AG04450 (cell line): ENCODE results near the gene TNK1. TPM values are rescaled to one million over a fixed set of nuclear protein-coding genes. Genes with fewer than 3 reads are reported as not detected.

Source experiments
- CTCF ChIA-PET: fragments of 300-600, 350-600 bp; formaldehyde crosslinking; extraction: SDS; loops from one replicate; lab custom pipeline; 2022; ENCODE audit warnings: antibody characterized with exemption, inconsistent platforms; lab: Charles Lee
- POLR2A ChIA-PET: fragments of 350-600 bp; formaldehyde crosslinking; extraction: SDS; loops from one replicate; lab custom pipeline; 2021; ENCODE audit warnings: antibody characterized with exemption, inconsistent platforms; lab: Yijun Ruan, JAX
- DNase-seq: peaks from one replicate; pipeline ENCODE4 v3.0.0-alpha.2; 2011; ENCODE audit warnings: low read depth, low spot score
- H3K27ac ChIP-seq: one replicate; pipeline ENCODE4 v1.5.1; 2012; ENCODE audit warnings: low read depth, low read length, control low read depth
- H3K27me3 ChIP-seq: one replicate; pipeline ENCODE4 v1.6.0; 2012; ENCODE audit warnings: low read length; ENCODE audit not compliant: control insufficient read depth, insufficient read depth
- H3K4me3 ChIP-seq: 2 replicates; pipeline ENCODE4 v1.5.1; 2011; ENCODE audit warnings: mild to moderate bottlenecking, low read depth, low read length, control low read depth
- H3K9me3 ChIP-seq: 2 replicates; pipeline ENCODE4 v1.5.1; 2012; ENCODE audit warnings: low read length; ENCODE audit not compliant: control insufficient read depth, insufficient read depth
- polyA plus RNA-seq: library from polyadenylated mRNA; depleted of rRNA; stranded (reverse); fragments of >200 nt; gene quantifications from 2 replicates; pipeline ENCODE4 v1.2.3, GENCODE V29; 2011
- TF ChIP-seq, protein P1 (sequence below): IDR thresholded peaks from 2 replicates; pipeline ENCODE4 v1.5.1; 2011; ENCODE audit warnings: low read depth, low read length, control low read depth, inconsistent platforms

Gene TNK1
- polyA plus RNA-seq, 1 experiment: 0.25 TPM

DNA sequence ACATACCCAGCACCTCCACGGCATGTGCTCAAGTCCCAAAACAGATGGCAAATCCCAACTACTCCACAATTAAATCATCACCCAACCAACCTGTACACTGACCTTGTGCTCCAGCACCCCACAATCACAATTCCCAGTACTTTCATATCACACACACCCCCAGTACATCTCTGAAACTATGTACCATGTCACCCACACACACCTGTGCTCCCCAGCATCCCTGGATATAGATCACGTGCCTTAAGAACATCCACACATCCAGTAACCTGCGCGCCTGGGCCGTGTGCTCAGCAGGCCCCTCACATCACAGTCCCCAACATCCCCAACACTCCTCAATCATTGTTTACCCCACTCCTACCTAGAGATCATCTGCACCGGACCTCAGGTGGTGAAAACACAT lies 28.8 kb downstream of the TNK1 start:
- Histone ChIP-seq H3K9me3 (no peaks in the 10 kb centered on the region; the same call in 1 of the 2 replicates), H3K27ac (no peak overlapping the region), H3K27me3 (no peaks in the 10 kb centered on the region), H3K4me3 (no peak overlapping the region)
- CTCF ChIA-PET: no interaction called here
- POLR2A ChIA-PET: no interaction called here
- no peak for DNase-seq
- TF ChIP-seq, protein P1, sequence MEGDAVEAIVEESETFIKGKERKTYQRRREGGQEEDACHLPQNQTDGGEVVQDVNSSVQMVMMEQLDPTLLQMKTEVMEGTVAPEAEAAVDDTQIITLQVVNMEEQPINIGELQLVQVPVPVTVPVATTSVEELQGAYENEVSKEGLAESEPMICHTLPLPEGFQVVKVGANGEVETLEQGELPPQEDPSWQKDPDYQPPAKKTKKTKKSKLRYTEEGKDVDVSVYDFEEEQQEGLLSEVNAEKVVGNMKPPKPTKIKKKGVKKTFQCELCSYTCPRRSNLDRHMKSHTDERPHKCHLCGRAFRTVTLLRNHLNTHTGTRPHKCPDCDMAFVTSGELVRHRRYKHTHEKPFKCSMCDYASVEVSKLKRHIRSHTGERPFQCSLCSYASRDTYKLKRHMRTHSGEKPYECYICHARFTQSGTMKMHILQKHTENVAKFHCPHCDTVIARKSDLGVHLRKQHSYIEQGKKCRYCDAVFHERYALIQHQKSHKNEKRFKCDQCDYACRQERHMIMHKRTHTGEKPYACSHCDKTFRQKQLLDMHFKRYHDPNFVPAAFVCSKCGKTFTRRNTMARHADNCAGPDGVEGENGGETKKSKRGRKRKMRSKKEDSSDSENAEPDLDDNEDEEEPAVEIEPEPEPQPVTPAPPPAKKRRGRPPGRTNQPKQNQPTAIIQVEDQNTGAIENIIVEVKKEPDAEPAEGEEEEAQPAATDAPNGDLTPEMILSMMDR: no peak

DNA sequence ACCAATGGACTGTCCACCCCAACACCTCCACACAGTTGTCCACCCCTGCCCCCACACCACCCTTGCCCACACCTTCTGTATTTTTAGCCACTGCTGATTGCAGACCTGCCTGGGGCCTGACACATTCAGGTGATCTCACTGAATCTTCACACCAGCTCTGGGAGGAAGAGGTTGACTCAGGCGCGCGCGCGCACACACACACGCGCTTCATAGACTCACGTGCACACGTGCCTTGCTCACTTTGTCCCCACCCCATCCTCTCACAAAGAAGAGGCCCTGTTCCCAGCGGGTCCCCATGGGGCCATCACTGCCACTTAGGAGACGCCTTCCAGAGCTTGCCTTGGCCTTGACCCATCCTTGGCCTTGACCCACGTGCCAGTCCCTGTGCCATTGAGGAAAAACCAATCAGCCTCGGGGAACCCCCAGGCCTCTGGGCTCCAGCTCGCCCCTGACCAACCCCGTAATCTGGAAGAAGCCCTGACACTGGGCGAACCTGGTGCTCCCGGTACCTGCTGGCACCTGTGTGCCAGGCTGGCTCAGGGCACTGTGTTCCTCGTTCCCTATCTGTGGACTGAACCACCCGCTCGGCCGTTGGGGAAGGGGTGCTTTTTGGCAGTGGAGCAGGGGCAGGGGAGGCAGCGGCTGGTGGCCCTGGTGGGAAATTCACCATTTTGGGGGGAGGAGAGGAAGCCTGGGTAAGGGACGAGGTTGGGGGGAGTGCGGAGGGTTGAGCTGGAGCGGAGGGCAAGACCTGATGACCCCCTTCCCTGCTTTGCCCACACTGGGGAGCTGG lies 29.9 kb downstream of the TNK1 start:
- Histone ChIP-seq H3K27ac (no peak overlapping the region), H3K27me3 (no peaks in the 10 kb centered on the region), H3K9me3 (no peaks in the 10 kb centered on the region; the same call in 1 of the 2 replicates), H3K4me3 (no peak overlapping the region)
- no peak for DNase-seq
- ChIA-PET CTCF (no interaction called here), POLR2A (no interaction called here)
- TF ChIP-seq, protein P1: no peak

DNA sequence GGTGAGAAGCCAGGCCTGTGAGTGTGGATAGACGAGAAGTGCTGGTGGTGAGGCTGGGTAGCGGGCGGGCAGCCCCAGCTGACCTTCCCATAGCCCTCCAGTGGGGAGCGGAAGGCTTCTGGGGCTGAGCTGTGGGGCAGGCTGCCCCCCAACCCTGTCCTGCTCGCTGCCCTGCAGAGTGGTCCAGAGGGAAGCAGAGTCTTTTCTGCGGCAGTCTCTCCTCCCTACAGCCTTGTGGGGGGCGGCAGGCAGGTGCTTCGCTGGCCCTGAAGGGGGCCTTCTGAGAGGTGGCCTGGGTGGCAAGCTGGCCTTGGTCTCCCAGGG lies 30.5 kb downstream of the TNK1 start:
- ChIA-PET CTCF (no interaction called here), POLR2A (no interaction called here)
- TF ChIP-seq, protein P1: no peak
- Histone ChIP-seq H3K27ac (no peak overlapping the region), H3K9me3 (no peaks in the 10 kb centered on the region; the same call in 1 of the 2 replicates), H3K27me3 (no peaks in the 10 kb centered on the region), H3K4me3 (no peak overlapping the region)
- DNase-seq: no peak

DNA sequence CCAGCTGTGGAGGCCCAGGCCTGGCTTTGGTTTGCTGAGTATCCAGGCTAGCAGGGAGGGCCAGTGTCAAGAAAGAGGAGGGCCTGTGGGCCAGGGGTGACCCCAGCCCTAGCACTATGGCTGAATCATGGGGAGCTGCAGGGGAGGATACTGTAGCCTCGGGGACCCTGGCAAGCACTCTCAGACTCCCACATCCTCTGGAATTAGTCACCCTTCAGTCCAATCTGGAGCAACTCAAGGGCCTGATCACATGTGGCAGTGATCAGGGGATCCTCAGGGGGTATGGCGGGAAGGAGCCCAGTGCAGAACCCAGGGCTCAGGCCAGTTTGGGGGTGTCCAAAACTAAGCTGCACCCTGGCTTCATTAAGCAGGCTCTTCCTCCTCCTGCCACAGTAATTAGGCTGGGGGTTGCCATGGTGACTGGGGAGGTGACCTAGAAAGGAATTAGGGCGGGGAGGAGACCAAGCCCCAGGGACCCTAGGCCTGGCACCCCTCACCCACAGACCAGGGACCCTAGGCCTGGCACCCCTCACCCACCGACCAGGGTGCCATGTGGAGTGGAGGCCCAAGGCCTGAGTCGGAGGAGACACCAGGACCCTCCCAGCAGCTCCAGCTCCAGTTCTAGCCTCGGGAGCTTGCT lies 32.6 kb downstream of the TNK1 start:
- Histone ChIP-seq H3K4me3 (no peak overlapping the region), H3K9me3 (no peaks in the 10 kb centered on the region; the same call in 1 of the 2 replicates), H3K27me3 (no peaks in the 10 kb centered on the region), H3K27ac (no peak overlapping the region)
- TF ChIP-seq, protein P1: no peak
- ChIA-PET POLR2A (interaction anchor here (1.4 kb wide), 1 partner anchor 10 kb away, joined by 3 read pairs; the partner anchor contains the start of gene TMEM256), CTCF (no interaction called here)
- DNase-seq: no peak

DNA sequence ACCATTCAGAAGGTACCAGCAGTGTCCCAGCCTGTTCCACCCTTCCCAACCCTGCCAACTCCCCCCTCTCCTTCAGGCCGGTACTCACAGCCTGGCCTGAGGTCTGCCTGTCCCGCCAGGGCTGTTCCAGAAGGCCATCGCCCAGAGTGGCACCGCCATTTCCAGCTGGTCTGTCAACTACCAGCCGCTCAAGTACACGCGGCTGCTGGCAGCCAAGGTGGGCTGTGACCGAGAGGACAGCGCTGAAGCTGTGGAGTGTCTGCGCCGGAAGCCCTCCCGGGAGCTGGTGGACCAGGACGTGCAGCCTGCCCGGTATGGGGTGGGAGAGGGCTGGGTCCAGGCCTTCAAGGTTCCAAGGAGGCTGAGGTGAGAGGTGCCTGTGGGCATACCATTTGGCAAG lies 33.9 kb downstream of the TNK1 start:
- H3K9me3 ChIP-seq: no peaks in the 10 kb centered on the region; the same call in 1 of the 2 replicates
- no peak for DNase-seq
- ChIA-PET CTCF (interaction anchor here (0.8 kb wide), 1 partner anchor 7 kb away, joined by 3 read pairs; no protein-coding TSS in a partner anchor), POLR2A (no interaction called here)
- TF ChIP-seq, protein P1: no peak
- no peak overlapping the region for H3K27ac ChIP-seq
- H3K4me3 ChIP-seq: no peak overlapping the region
- H3K27me3 ChIP-seq: no peaks in the 10 kb centered on the region
